GM21367 (cell line): ENCODE measurements around the gene PJVK.

Experiments used
- ATAC-seq: cut with Tn5 transposase; IDR thresholded peaks from one replicate; pipeline ENCODE4 v1.9.1; 2021; ENCODE audit not compliant: unreplicated experiment

Gene PJVK

GRCh38 chr2:178479758-178480226, 28.6 kb downstream of the PJVK start:
- no peak for ATAC-seq

- ATAC-seq: peak; percentile 63
These were observed 29.3 kb downstream of the PJVK start, which contains the start of gene PLEKHA3 for GRCh38 chr2:178480227-178481181. TSS of gene PLEKHA3 (plus strand) at chr2:178480457. CDS start at chr2:178480870, 413 bp downstream.

GRCh38 chr2:178482437-178482836, 31.3 kb downstream of the PJVK start:
- peak; percentile 30 for ATAC-seq

- ATAC-seq: no peak
These were observed 33.3 kb downstream of the PJVK start for GRCh38 chr2:178484245-178485041.

- no peak for ATAC-seq
These were observed 34.2 kb downstream of the PJVK start for GRCh38 chr2:178485356-178485755.

- no peak for ATAC-seq
These were observed 40.4 kb downstream of the PJVK start for GRCh38 chr2:178491612-178492011.

GRCh38 chr2:178496049-178496448, 44.9 kb downstream of the PJVK start:
- ATAC-seq: no peak

- ATAC-seq: peak; percentile 92
These were observed 47.0 kb downstream of the PJVK start for GRCh38 chr2:178498137-178498536.

GRCh38 chr2:178499640-178500039, 48.5 kb downstream of the PJVK start:
- no peak for ATAC-seq

GRCh38 chr2:178502751-178503150, 51.6 kb downstream of the PJVK start:
- no peak for ATAC-seq

GRCh38 chr2:178506101-178506500, 54.9 kb downstream of the PJVK start:
- no peak for ATAC-seq

- no peak for ATAC-seq
These were observed 55.3 kb downstream of the PJVK start for GRCh38 chr2:178506524-178506923.

GRCh38 chr2:178506949-178507348, 55.8 kb downstream of the PJVK start:
- no peak for ATAC-seq

GRCh38 chr2:178508646-178509045, 57.5 kb downstream of the PJVK start:
- no peak for ATAC-seq

- no peak for ATAC-seq
These were observed 59.2 kb downstream of the PJVK start for GRCh38 chr2:178510384-178510783.
